HG02678 (cell line): ENCODE data around the gene AKT2.
A peak's percentile ranks its signal among the peaks of the same experiment; 100 is the strongest.

ENCODE experiments used
- ATAC-seq: cut with Tn5 transposase; IDR thresholded peaks from one replicate; pipeline ENCODE4 v1.9.1; 2021; ENCODE audit warnings: mild to moderate bottlenecking, moderate library complexity; ENCODE audit not compliant: unreplicated experiment

Gene AKT2

GRCh38 chr19:40302224-40303011 is 17.3 kb upstream of the AKT2 start:
- no peak for ATAC-seq

- ATAC-seq: no peak
These were observed 15.5 kb upstream of the AKT2 start for GRCh38 chr19:40300668-40301067.

GRCh38 chr19:40298026-40298425 is 12.9 kb upstream of the AKT2 start:
- no peak for ATAC-seq

- no peak for ATAC-seq
These were observed 9.4 kb upstream of the AKT2 start for GRCh38 chr19:40294560-40294959.

GRCh38 chr19:40286971-40287421 is 1.9 kb upstream of the AKT2 start:
- no peak for ATAC-seq

- no peak for ATAC-seq
These were observed 1.3 kb upstream of the AKT2 start for GRCh38 chr19:40286235-40286970.

- peak; percentile 85 for ATAC-seq
These were observed 449 bp upstream of the AKT2 start for GRCh38 chr19:40285353-40286234.

- ATAC-seq: no peak
These were observed 969 bp downstream of the AKT2 start for GRCh38 chr19:40284251-40284500.

- no peak for ATAC-seq
These were observed 1.5 kb downstream of the AKT2 start for GRCh38 chr19:40283414-40284250.

- ATAC-seq: no peak
These were observed 2.2 kb downstream of the AKT2 start for GRCh38 chr19:40282920-40283319.

- ATAC-seq: no peak
These were observed 3.0 kb downstream of the AKT2 start for GRCh38 chr19:40282209-40282580.

GRCh38 chr19:40281381-40282208 is 3.5 kb downstream of the AKT2 start:
- no peak for ATAC-seq

GRCh38 chr19:40280608-40281221 is 4.4 kb downstream of the AKT2 start:
- ATAC-seq: no peak

- no peak for ATAC-seq
These were observed 5.2 kb downstream of the AKT2 start for GRCh38 chr19:40279761-40280607.

- no peak for ATAC-seq
These were observed 6.0 kb downstream of the AKT2 start for GRCh38 chr19:40279120-40279551.

- no peak for ATAC-seq
These were observed 6.6 kb downstream of the AKT2 start for GRCh38 chr19:40278361-40279035.

- ATAC-seq: no peak
These were observed 7.6 kb downstream of the AKT2 start for GRCh38 chr19:40277356-40278059.
